ENCODE measurements around the gene RPUSD4.

DNA sequence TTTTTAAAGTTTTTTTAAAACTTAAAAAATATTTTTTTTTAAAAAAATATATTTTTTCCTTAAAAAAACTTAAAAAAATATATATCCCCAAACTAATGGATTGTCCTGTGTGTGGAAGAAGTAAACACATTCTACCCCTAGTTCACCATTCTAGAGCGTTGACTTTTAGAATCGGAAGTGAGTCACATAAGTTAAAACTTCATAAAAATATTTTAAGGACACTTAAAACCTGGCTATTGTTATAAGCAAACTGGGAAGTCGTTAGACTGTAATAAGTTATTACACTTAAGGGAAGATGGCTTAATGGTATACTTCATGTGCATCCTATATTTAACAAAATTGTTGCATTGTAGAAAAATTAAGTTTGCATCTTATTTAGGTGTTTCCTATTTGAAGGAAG is 21.2 kb upstream of the RPUSD4 start:
- TF ChIP-seq CTCF (IDR thresholded peaks at IDR 0.05) = no peak
- no peak for TF ChIP-seq EZH2 (IDR thresholded peaks at IDR 0.05; ENCODE audit: borderline replicate concordance, insufficient read depth, low read depth, low read length, poor library complexity, severe bottlenecking)

Measured in B cell (primary cell).